ENCODE data around the gene TRIM16. TPM values are rescaled to one million over a fixed set of nuclear protein-coding genes. Genes with fewer than 3 reads are reported as not detected.

TRIM16 gene
- total RNA-seq, 1 experiment from 2014 or later: 17.7 TPM

GRCh38 chr17:15659236-15659635 lies 24.9 kb downstream of the TRIM16 start:
- Histone ChIP-seq H3K23me2 (ENCODE audit: insufficient read length, low read depth, low read length, poor library complexity, severe bottlenecking) (no peaks in the 10 kb centered on the region), H4K8ac (replicated peaks; ENCODE audit: insufficient read length, low read depth, low read length) (no peak overlapping the region), H3K14ac (ENCODE audit: insufficient read depth, low read length) (no peak overlapping the region), H3K56ac (ENCODE audit: insufficient read length, low read depth, low read length) (no peak overlapping the region), H2BK5ac (ENCODE audit: insufficient read length, low read length) (no peak overlapping the region), H3K9me3 (ENCODE audit: control insufficient read depth, low read depth, low read length) (no peaks in the 10 kb centered on the region), H3K9ac (ENCODE audit: extremely low read depth, insufficient read length, low read length) (no peak overlapping the region), H3K27ac (ENCODE audit: insufficient read length, low read depth, low read length) (no peak overlapping the region), H2BK15ac (ENCODE audit: low read depth, low read length) (no peak overlapping the region), H4K20me1 (ENCODE audit: control insufficient read depth, insufficient read depth, insufficient read length) (no peaks in the 10 kb centered on the region), H3K79me2 (ENCODE audit: insufficient read depth, low read length) (no peaks in the 10 kb centered on the region), H3K27me3 (ENCODE audit: insufficient read depth, low read length) (no peaks in the 10 kb centered on the region), H3K18ac (ENCODE audit: insufficient read length, low read depth, low read length) (no peak overlapping the region), H2AK5ac (ENCODE audit: insufficient read length, low read length) (no peak overlapping the region), H4K91ac (ENCODE audit: insufficient read length, low read depth, low read length) (no peak overlapping the region), H4K5ac (ENCODE audit: insufficient read length, low read depth, low read length) (no peak overlapping the region), H3K4me1 (ENCODE audit: insufficient read depth, low read length) (no peaks in the 10 kb centered on the region), H2AFZ (ENCODE audit: low read length) (no peak overlapping the region), H2BK20ac (ENCODE audit: low read depth, low read length, poor library complexity, severe bottlenecking) (no peak overlapping the region), H3T11ph (ENCODE audit: low read length) (no peak overlapping the region), H3K4ac (ENCODE audit: low read depth, low read length) (no peak overlapping the region), H2BK12ac (ENCODE audit: insufficient read length, low read depth, low read length) (no peak overlapping the region), H3K23ac (ENCODE audit: insufficient read length, low read depth, low read length) (no peak overlapping the region), H3K79me1 (ENCODE audit: insufficient read depth, low read depth, low read length, poor library complexity, severe bottlenecking) (no peaks in the 10 kb centered on the region), H3K4me2 (ENCODE audit: insufficient read depth, insufficient read length, low read length) (no peak overlapping the region), H2BK120ac (ENCODE audit: low read depth, low read length, poor library complexity, severe bottlenecking) (no peak overlapping the region)
- whole genome bisulfite sequencing (ENCODE audit: extremely low coverage, insufficient read length, low lambda C conversion rate): no CpG with 5 or more reads among the region's 6 CpGs
- peaks cover 7 to 35% (median 27%) of the 10 kb centered on the region in 3 experiments; a peak in 6 of 7 replicates for H3K36me3 Mint-ChIP-seq (ENCODE audit: insufficient read depth in 1 of 3, low read depth in 3 of 3)
- no peaks in the 10 kb centered on the region for H3K27me3 Mint-ChIP-seq (ENCODE audit: low read depth)
- peak overlapping the region in 1 of 3 experiments; percentile 56; a peak in 2 of 7 replicates for H3K27ac Mint-ChIP-seq
- no peaks in the 10 kb centered on the region for H3K9me3 Mint-ChIP-seq
- peaks cover 18 to 27% of the 10 kb centered on the region in 2 experiments for H3K4me1 Mint-ChIP-seq
- no peak overlapping the region for H3K4me3 Mint-ChIP-seq
- TF ChIP-seq CTCF (conservative IDR thresholded peaks at IDR 0.05): no peak
- DNase-seq: no peak
